ENCODE measurements around the gene MYO7A. TPM values are rescaled to one million over a fixed set of nuclear protein-coding genes. Genes with fewer than 3 reads are reported as not detected.
A peak's percentile ranks its signal among the peaks of the same experiment; 100 is the strongest.

MYO7A gene
- total RNA-seq, 2 experiments from 2014 or later = 0.09 to 0.14 TPM

- DNase-seq = peak; percentile 64
- Mint-ChIP-seq H3K36me3 (ENCODE audit: low read depth) (no peaks in the 10 kb centered on the region), H3K4me3 (no peak overlapping the region), H3K27ac (no peak overlapping the region), H3K9me3 (no peaks in the 10 kb centered on the region), H3K27me3 (no peaks in the 10 kb centered on the region), H3K4me1 (ENCODE audit: low read depth) (no peaks in the 10 kb centered on the region)
- intact Hi-C loops (cut with micrococcal nuclease) = no loop called here
- POLR2A ChIA-PET = interaction anchor here (1.0 kb wide), 1 partner anchor 18 kb away, joined by 3 read pairs; no protein-coding TSS in a partner anchor
- ATAC-seq = peak; percentile 77
- CTCF ChIA-PET = interaction anchor here (0.9 to 2.6 kb wide), 5 partner anchors 10 to 421 kb away, joined by 3 to 10 read pairs (median 3); partner anchors contain the start of gene MYO7A
- TF ChIP-seq CTCF (IDR thresholded peaks at IDR 0.05) = no peak
These were observed 70.4 kb downstream of the MYO7A start for GRCh38 chr11:77198440-77198849.

- no peak for DNase-seq
- no peaks in the 10 kb centered on the region for H3K4me1 Mint-ChIP-seq (ENCODE audit: low read depth)
- H3K27me3 Mint-ChIP-seq = no peaks in the 10 kb centered on the region
- no peaks in the 10 kb centered on the region for H3K9me3 Mint-ChIP-seq
- intact Hi-C loops (cut with micrococcal nuclease) = no loop called here
- H3K27ac Mint-ChIP-seq = no peak overlapping the region
- ChIA-PET POLR2A (interaction anchor here (1.0 kb wide), 1 partner anchor 17 kb away, joined by 3 read pairs; no protein-coding TSS in a partner anchor), CTCF (interaction anchor here (1.0 to 2.6 kb wide), 3 partner anchors 11 to 349 kb away, joined by 3 to 10 read pairs (median 3); partner anchors contain the start of gene MYO7A)
- ATAC-seq = no peak
- no peaks in the 10 kb centered on the region for H3K36me3 Mint-ChIP-seq (ENCODE audit: low read depth)
- no peak for TF ChIP-seq CTCF (IDR thresholded peaks at IDR 0.05)
- no peak overlapping the region for H3K4me3 Mint-ChIP-seq
These were observed 71.2 kb downstream of the MYO7A start for GRCh38 chr11:77199137-77199745.

GRCh38 chr11:77200351-77201268 lies 72.6 kb downstream of the MYO7A start:
- no peaks in the 10 kb centered on the region for H3K9me3 Mint-ChIP-seq
- H3K27ac Mint-ChIP-seq = no peak overlapping the region
- no peak overlapping the region for H3K4me3 Mint-ChIP-seq
- ATAC-seq = no peak
- intact Hi-C loops (cut with micrococcal nuclease) = no loop called here
- no peaks in the 10 kb centered on the region for H3K4me1 Mint-ChIP-seq (ENCODE audit: low read depth)
- DNase-seq = no peak
- no peak for TF ChIP-seq CTCF (IDR thresholded peaks at IDR 0.05)
- no peaks in the 10 kb centered on the region for H3K27me3 Mint-ChIP-seq
- no peaks in the 10 kb centered on the region for H3K36me3 Mint-ChIP-seq (ENCODE audit: low read depth)
- POLR2A ChIA-PET = no interaction called here
- CTCF ChIA-PET = interaction anchor here (0.9 to 2.6 kb wide), 2 partner anchors 73 to 348 kb away, joined by 3 to 10 read pairs; partner anchors contain the start of gene MYO7A

GRCh38 chr11:77201370-77201769 lies 73.3 kb downstream of the MYO7A start:
- no peak for ATAC-seq
- Mint-ChIP-seq H3K4me1 (ENCODE audit: low read depth) (no peaks in the 10 kb centered on the region), H3K27me3 (no peaks in the 10 kb centered on the region), H3K27ac (no peak overlapping the region), H3K36me3 (ENCODE audit: low read depth) (no peaks in the 10 kb centered on the region), H3K9me3 (no peaks in the 10 kb centered on the region), H3K4me3 (no peak overlapping the region)
- DNase-seq = no peak
- POLR2A ChIA-PET = interaction anchor here (0.6 kb wide), 1 partner anchor 59 kb away, joined by 3 read pairs; no protein-coding TSS in a partner anchor
- intact Hi-C loops (cut with micrococcal nuclease) = no loop called here
- CTCF ChIA-PET = interaction anchor here (0.9 to 1.2 kb wide), 2 partner anchors 13 to 347 kb away, joined by 3 read pairs; no protein-coding TSS in a partner anchor
- TF ChIP-seq CTCF (IDR thresholded peaks at IDR 0.05) = no peak

Data from activated CD8-positive, alpha-beta T cell treated with anti-CD3 and anti-CD28 coated beads for 36 hours (primary cell).